HG03378 (cell line): Measurements from ENCODE around the gene SDC1.

Experiments
- ATAC-seq: cut with Tn5 transposase; IDR thresholded peaks from one replicate; pipeline ENCODE4 v1.9.1; 2021; ENCODE audit warnings: mild to moderate bottlenecking, moderate library complexity; ENCODE audit not compliant: unreplicated experiment

SDC1 gene

DNA sequence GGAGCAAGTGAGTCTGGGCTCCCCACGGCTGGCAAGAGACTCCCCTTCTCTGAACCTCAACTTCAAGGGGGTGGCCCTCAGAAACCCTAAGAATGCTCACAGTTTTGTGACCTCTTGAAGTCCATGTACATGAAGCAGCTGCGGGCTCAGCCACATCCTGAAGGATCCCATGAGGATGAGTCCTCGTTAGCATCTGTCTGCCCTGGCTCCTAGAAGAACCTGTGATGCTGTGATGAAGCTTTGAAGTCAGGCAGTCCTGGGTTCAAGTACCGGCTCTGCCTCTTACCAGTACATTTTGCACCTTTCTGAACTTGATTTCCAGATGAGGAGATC lies 38.1 kb downstream of the SDC1 start:
- ATAC-seq = no peak

DNA sequence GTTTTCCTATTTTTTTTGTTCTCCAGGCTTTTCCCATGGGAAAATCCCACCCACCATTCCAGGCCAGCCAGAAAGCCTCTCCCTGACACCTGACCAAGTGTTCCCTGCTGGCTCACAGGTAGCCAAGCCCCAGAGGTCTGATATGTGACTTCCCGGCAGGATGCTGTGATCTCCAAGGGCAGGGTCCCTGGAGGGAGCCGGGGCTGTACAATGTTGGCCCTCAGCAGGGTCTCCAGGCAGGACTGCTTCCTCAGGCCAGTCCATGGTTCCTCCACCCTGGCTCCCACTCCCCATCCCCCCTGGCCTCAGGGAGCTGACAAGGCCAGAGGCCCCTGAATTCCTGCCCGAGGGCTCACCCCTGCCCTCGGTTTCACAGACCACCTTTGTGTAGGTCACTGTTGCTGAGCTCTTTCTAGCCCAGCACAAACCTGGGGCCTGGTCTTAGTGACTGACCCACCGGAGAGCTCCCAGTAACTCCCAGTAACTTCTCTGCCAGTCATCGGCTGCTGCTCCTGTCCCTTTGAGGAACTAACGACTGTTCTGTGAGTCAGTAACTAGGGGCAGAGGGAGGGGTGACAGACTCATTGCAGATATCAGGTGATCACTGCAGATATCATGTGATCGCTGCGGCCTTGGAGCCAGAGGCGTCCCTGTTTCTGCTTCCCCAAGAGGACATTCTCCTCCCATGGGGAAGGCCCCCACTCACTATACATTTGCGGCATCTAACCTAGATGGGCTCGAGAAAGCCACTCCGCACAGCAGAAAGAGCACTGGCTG lies 38.7 kb downstream of the SDC1 start:
- ATAC-seq = no peak

DNA sequence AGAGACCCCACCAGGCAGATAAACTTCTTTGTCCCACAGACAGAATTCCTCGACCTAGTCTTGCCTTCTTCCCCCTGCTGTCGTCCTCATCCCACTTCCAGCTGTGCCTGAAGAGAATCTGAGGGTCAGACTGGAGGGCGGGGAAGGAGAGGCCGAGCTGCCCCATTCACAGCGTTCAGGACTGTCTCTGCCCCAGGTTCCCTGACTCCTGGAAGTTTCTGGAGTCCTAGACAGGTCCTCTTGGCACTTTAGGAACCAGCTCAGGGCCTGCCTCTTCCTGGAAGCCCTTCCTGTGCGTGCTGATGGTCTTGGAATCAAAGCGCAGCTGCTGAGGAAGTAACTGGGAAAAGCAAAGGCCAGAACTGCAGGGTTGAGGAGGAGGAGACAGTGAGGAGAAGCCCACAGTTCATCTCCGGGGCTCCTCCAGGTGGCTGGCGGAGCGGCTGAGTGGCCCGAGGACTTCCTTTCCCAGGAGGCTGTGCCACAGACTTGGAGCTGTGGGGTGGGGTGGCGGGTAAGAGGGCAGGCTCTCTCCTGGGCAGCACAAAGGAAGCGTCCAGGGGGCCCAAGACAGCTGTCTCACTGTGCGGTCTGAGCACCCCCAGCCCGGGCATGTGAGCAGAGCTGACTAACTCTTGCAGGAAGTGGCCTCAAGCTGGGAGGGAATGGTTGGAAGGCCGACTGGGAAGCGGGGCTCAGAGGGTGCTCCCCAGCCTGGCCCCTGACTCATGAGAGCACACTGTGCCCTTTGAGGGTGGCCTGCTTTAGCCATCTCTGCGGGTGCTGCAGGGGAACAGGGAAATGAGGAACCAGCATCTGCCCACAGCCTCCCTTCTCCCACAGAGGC lies 39.5 kb downstream of the SDC1 start:
- no peak for ATAC-seq

DNA sequence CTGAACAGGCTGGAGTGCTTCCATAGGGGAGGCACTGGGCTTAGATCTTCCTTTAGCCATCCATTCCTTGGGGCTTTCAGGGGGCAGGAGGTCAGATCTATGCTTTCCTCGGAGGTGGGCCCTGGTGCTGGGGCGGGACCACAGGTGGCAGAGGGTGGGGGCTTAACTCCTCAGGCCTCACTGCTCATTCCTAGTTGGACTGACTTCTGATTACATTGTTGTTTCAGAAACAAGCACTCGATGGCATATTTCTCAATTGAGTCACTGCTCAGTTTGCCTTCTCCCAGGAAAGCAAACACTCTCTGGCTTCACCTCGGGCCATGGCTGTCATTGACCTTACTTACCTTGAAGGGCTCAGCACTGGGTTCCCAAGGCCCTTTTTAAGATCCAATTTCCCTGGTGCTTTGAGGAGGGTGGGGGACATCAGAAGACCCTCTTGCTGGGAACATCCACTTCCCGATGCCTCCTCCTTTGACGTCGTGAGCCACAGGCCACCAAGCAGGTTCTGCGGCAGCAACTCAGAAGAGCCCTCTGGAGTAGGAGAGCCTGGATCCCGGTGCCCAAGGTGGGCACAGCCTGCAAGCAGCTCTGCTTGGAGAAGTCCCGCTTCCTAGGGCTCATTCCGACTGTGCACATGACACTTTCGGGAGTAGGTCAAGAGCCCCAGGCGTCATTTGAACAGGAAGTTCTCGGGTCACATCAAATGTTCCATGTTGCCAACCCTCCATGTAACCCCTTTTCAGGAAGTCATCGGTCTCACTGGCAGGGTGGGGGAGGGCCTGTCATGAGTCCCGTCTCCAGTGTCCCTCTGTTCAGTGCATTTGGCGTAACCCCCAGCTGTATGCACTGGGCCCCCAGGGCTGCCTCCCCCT lies 40.6 kb downstream of the SDC1 start:
- ATAC-seq = no peak

DNA sequence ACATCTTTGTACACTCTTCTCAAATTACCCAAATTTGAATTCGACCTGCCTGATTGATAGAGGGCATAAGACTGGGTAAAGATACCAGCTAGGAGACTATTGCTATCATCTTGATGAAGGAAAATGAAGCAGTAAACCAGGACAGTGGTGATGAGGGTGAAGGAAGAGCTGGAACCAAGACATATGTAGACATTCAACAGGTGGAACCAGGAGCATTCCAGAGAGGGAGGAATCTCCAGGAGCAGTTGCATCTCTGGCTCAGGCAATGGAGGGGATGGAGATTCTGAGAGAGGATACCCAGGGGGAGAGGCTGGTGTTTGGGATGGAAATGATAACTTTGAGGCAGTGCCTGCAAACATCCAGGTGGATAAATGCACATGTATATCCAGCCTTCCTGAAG lies 41.6 kb downstream of the SDC1 start:
- ATAC-seq = no peak

DNA sequence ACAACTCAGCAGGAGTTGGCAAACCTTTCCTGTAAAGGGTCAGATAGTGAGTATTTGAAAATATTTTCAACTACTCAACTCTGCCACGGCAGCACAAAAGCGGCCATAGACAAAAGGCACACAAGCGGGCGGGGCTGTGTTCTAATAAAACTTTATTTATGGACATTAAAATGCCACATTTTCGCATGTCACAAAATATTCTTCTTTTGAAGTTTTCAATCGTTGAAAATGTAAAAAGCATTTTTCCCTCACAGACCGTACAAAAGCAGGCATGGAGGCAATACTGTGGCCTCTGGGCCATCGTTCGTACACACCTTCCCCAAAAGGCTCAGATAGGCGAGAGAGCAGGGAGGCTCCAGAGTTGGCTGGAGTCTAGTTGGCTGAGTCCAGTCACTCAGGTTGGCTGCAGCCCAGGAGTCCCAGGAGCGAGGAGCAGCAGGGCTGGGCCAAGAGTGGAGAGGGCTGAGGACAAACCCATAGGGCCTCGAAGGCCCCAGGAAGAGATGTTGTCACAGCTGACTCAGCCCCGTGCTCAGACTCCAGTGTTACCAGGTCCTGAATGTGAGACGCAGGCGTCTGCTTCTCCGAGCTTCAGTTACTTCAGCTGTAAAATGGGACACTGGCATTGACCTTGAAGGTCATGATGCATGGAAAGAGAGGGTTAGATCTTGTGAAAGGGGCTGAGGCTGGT lies 42.5 kb downstream of the SDC1 start:
- no peak for ATAC-seq

DNA sequence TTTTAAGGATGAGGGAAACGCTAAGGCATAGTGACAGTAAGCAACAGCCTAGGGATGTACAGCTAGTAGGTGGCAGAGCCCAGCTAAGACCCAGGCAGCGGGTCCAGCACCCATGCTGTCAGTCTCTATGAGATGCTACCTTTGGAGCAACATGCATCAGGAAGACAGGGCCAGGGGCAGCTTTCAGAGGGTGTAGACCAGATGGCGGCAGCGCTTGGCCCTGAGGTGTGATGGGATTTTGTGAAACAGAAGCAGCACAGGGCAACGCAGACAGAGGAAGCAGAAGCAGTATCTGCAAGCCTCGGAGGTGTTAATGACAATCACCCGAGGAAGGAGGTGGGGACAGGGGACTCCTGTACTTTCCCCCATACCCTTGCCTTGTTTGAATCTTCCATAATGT lies 43.2 kb downstream of the SDC1 start:
- no peak for ATAC-seq

DNA sequence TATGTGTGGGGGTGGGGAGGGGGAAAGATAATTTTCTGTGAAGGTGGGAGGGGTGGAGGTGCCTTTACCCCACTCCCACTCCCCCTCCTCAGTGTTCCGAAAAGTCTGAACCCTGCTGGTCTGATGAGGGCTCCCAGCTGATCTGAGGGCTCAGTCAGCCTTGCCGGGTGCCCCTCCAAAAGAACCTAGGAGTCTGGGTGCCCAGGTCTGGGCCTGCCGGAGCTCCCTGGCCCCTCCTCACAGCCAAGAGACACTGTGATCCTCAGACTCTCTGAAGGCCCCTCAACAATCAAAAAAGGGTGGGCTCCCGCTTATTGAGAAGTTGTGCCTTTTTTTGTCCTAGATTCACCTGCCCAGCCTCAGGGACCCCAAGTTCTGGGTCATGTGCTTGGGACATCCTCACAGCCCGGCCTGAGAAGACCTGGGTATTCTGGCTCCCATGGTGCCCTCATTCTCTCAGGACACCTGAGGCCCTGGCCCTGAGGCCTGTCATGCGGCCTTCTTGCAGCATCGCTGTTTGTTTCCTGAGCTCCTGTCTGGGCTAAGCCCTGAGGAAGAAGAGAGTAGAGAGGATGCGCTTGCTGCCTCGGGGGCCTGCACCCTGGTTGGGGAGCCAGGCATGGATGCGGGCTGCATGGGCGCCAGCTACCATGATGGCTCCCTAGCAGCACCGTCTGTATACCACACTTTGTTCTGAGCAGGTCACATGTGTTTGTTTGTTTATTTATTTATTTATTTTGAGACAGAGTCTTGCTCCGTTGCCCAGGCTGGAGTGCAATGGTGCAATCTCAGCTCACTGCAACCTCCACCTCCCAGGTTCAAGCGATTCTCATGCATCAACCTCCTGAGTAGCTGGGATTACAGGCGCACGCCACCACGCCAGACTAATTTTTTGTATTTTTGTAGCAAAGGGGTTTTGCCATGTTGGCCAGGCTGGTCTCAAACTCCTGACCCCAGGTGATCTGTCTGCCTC lies 44.0 kb downstream of the SDC1 start:
- no peak for ATAC-seq

DNA sequence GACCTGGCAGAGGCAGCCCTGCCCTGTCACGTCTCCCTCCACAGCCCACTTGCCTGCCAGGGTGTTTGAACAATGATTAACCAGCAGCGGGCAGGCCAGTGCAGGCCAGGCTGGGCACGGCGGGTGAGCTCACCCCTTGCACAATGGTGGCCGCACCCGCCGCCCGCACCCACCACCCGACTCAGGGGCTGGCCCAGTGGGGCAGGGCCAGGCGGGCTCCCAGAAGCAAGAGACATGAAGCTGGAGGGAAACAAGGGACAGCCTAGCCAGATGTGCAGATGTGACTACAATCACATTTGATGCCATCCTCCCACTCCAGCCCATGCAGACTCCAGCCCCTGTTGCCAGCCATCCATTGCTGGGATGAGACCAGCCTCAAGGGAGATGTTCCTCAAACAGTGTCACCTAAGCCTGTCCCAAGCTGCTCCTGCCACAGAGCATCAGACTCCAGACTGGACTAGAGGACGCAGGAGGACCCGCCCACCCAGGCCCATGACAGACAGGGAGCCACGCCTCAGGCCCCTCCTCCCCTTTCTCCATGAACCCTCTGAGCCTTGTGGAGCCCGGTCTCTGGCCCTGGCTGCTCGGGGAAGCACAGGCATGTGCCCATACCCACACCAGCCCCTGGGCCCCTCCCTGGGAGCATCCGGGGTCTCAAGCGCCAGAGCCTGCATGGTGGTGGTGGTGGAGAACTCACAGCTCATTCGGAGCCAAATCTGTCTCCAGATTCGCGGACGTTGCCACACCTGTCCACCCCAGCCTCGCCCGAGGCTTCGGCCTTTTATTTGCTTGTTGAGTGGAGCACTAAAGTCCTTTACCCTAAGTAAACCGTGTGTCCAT lies 45.0 kb downstream of the SDC1 start:
- no peak for ATAC-seq

DNA sequence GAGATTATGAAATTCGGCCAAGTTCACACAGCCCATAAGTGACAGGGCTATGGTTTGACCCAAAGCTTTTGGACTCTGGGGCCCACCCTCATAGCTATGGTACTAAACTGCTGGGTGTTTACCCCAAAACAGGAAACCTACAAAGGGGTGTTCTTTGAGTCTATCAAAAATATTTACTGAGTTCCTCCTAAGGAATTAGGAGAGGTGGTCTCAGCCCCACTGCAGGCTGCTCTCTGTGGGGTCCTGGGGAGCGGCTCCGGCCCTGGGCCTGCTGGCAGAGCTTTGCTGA lies 45.5 kb downstream of the SDC1 start:
- no peak for ATAC-seq

DNA sequence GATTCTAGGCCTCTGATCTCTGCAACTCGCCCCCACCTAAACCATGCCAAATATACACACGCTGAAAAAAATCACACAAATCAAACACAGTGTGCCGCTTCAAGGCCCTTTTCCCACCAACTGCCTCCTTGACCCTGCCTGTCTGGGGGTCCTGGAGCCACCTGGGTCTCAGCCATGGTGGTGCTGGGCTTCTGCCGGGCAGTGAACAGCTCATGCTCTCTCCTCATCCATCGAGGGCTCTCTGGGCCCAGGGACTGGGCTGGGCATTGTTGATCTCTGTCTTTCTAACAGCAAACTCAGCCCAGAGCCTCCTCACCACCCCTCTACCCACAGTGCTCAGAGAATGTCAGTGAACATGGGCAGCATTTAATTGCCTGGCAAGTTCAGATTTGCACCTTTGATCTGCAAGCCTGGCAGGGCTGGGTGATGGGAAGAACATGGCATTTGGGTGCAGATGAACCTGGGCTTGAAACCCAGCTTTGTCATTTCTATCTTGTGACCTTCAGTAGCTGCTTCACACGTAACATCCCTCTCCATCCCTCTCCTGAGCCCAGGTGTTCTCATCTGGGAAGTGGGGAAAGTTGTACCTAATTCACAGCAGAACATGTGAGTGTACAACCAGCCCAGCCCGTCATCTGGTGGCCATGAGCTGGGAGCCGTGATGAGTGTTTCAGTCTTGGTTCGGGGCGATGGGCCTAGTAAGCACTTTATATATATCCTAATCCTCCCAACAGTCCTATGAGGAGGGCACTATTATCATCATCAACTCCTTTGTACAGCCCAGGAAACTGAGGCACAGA lies 46.1 kb downstream of the SDC1 start:
- no peak for ATAC-seq

DNA sequence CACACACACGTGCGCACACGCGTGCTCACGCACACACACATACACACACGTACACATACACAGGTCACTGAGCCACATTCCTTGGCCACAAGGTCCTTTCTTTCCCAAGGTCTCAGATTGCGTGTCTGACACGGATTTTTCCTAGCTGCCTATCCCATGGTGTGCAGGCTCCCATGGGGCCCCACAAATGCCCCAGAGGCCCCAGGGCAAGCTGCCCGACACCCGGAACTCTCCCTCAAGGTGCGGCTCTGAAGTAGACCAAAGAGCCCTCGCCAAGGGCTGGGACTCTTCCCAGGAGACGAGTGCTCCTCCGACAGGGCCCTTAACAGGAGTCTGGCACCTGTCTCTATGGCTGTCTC lies 46.7 kb downstream of the SDC1 start:
- no peak for ATAC-seq

DNA sequence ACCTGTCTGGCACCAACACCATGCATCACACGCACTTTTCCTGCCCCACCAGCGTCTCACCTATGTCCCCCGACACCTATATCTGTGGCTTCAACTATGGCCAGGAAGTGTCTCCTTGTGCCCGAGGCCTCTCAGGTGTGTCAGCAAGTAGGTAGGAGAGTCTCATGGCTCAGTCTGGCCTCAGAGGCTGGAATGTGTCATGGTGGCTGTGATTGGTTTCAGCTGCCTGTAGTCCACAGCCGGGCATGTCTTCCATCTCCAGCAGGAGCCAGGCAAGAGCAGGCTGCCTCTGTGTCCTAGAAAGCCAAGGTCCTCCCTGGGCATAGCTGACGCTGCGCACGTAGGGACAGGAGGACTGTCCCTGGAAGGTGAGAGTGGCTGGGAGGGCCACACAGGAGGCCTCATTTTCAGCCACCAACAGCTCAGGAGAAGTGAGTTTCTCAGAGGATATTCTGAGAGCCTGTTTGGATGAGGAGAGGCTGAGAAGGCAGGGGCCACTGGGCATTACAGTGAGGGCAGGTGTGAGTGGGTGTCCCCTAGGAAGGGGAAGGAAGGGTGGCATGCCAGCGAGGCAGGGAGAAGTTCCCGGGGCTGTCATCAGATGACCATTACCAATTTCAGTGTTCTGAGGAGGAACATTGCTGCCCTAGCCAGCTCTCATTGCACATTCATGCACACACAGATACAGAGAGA lies 47.2 kb downstream of the SDC1 start:
- ATAC-seq = no peak

DNA sequence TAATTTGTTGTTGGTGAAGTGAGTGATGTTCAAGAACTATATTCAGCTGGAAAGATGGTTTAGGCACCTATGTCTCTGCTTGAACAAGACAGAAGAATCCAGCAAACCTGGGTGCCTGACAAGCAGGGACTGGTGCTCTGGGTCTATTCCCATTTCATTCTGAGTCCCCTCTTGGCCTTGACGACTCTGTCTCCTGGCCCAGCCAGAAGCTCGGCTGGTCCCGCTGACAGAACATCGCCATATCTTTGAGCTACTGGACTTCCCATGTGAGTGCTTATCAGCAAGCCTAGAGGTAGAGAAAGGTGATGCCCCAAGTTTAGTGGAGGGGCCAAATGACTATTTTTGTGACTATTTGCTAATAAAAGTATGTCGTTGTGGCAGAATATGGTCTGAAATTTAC lies 48.2 kb downstream of the SDC1 start:
- no peak for ATAC-seq

DNA sequence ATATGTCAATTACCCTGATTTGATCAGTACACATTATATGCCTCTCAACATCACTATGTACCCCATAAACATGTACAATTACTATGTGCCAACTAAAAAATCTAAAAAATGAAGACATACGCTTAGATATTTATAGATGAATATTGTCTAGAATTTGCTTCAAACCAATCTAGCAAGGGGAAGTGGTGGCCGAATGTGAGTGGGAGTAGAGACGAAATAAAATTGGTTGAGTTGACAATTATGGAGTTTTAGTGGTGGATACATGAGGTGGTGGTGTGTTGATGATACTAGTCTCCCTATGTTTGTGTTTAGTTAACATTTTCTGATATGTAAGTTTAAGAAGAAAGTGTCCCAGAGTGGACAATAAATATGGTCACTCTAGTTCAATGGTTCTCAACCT lies 49.0 kb downstream of the SDC1 start:
- no peak for ATAC-seq

DNA sequence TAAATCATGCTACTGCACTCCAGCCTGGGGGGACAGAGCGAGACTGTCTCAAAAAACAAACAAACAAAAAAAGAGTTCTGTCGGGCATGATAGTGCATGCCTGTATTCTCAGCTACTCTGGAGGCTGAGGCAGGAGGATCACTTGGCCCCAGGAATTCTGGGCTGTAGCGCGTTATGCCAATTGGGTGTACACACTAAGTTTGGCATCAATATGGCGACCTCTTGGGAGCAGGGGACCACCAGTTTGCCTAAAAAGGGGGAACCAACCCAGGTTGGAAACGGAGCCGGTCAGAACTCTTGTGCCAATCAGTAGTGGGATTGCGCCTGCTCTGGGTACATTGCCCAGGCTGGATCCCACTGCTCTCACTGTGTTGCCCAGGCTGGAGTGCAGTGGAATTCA lies 49.7 kb downstream of the SDC1 start:
- no peak for ATAC-seq

DNA sequence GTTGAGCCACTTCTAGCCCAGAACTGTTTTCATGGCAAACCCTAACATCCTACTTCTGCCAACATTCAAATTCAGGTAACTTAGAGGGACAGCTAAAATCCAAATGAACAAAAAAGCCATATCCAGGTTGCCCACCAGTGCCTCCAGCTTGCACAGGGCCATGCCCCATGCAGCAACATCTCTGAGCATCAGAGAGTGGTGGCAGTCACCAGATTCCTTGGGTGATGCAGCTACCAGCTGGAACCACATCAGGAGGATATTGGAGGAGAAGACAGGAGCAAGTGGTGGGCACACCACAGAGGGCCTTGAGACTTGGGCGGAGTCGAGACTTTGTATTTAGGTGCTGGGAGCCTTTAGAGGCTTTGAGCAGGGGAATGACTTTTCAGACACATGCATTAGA lies 50.5 kb downstream of the SDC1 start:
- ATAC-seq = no peak
